Cardiac muscle cell (in vitro differentiated cells and primary cell): Measurements from ENCODE around the gene SHLD1. TPM values are rescaled to one million over a fixed set of nuclear protein-coding genes. Genes with fewer than 3 reads are reported as not detected.
"Not testable (repeated sequence)": the region's sequence is repeated elsewhere in the genome, so short reads cannot be mapped to it uniquely, and the experiment has no call there.

Experiments
- DNase-seq, 2 donors: peaks; one replicate each; pipeline versions ENCODE4 v3.0.0 to v3.0.0-alpha.2; 2010 to 2017; ENCODE audit warnings: low read depth in 1 of 2, low spot score in 1 of 2
- H3K27ac ChIP-seq: fragments of 200-600 bp; sonication (generic); 2 replicates; pipeline ENCODE4 v1.5.1; 2016
- H3K27me3 ChIP-seq: fragments of 200-600 bp; sonication (generic); 2 replicates; pipeline ENCODE4 v1.6.0; 2016; ENCODE audit warnings: control low read depth
- H3K36me3 ChIP-seq: fragments of 200-600 bp; sonication (generic); 2 replicates; pipeline ENCODE4 v1.5.1; 2016; ENCODE audit warnings: control low read depth
- H3K4me1 ChIP-seq: fragments of 200-600 bp; sonication (generic); 2 replicates; pipeline ENCODE4 v1.8.1; 2017; ENCODE audit warnings: low read depth, mild to moderate bottlenecking, mixed run types
- H3K4me3 ChIP-seq: fragments of 200-600 bp; sonication (generic); 2 replicates; pipeline ENCODE4 v1.5.1; 2016; ENCODE audit warnings: mild to moderate bottlenecking
- H3K9me3 ChIP-seq: fragments of 200-600 bp; sonication (generic); 2 replicates; pipeline ENCODE4 v1.5.1; 2017; ENCODE audit warnings: low read depth, mild to moderate bottlenecking, control low read depth
- polyA plus RNA-seq: library from polyadenylated mRNA; unstranded; fragments of >200 nt; fragmentation: Nextera tagmentation; extraction: Ambion mirVana; gene quantifications from 2 replicates; pipeline ENCODE4 v1.2.1, GENCODE V29; 2016
- total RNA-seq: library from RNA; depleted of rRNA; stranded (reverse); fragments of >200 nt; gene quantifications from 2 replicates; pipeline ENCODE4 v1.2.3, GENCODE V29; 2016
- TF ChIP-seq, protein P1 (sequence below): IDR thresholded peaks from 2 replicates; pipeline ENCODE4 v1.5.1; 2012; ENCODE audit warnings: low read depth, mild to moderate bottlenecking, low read length

Gene SHLD1
- total and polyA plus RNA-seq, 2 experiments from 2014 or later = 3.4 to 10.9 TPM

DNA sequence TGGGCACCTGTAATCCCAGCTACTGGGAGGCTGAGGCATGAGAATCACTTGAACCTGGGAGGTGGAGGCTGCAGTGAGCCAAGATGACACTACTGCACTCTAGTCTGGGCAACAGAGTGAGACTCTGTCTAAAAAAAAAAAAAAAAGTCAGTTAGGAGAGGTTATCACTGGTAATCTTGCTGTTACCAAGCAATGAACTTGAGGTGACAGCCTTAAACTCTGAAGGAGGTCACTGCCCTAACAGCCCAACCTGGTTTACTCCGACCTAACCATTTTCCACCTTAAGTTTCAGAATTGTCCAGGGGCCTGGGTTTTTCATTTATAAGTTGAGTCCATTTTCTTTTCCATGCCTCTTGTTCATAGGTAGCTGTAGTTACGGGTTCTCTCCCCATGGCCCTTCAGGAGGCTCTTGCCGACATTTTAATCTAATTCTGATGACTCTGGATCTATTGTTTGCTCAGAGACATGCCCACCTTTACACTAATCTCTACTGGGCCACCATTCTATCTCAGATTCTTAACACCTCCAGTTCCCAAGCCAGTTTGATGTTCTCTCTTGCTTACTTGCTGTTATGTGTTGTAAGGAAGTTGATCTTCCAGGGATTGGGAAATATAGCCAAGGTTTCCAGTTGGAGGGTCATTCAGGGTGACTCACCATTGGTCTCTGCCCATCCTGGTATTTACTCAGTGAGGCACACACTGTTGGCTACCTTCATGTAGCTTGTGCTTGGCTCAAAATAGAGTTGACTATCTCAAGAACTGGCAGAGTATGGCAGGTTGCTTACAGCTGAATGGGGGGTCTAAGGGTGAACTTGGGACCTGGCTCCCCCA, 29.1 kb downstream of the SHLD1 start:
- Histone ChIP-seq H3K9me3 (no peaks in the 10 kb centered on the region), H3K27me3 (no peaks in the 10 kb centered on the region), H3K36me3 (no peaks in the 10 kb centered on the region), H3K4me1 (no peaks in the 10 kb centered on the region), H3K27ac (no peak overlapping the region), H3K4me3 (no peak overlapping the region)
- TF ChIP-seq, protein P1, sequence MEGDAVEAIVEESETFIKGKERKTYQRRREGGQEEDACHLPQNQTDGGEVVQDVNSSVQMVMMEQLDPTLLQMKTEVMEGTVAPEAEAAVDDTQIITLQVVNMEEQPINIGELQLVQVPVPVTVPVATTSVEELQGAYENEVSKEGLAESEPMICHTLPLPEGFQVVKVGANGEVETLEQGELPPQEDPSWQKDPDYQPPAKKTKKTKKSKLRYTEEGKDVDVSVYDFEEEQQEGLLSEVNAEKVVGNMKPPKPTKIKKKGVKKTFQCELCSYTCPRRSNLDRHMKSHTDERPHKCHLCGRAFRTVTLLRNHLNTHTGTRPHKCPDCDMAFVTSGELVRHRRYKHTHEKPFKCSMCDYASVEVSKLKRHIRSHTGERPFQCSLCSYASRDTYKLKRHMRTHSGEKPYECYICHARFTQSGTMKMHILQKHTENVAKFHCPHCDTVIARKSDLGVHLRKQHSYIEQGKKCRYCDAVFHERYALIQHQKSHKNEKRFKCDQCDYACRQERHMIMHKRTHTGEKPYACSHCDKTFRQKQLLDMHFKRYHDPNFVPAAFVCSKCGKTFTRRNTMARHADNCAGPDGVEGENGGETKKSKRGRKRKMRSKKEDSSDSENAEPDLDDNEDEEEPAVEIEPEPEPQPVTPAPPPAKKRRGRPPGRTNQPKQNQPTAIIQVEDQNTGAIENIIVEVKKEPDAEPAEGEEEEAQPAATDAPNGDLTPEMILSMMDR = no peak
- DNase-seq = peak in 1 of 2 donors; percentile 73

GRCh38 chr20:5780846-5781217, 30.6 kb downstream of the SHLD1 start:
- no peak for DNase-seq
- H3K36me3 ChIP-seq = no peaks in the 10 kb centered on the region
- TF ChIP-seq, protein P1 = no peak
- H3K27ac ChIP-seq = no peak overlapping the region
- no peaks in the 10 kb centered on the region for H3K4me1 ChIP-seq
- H3K4me3 ChIP-seq = no peak overlapping the region
- H3K27me3 ChIP-seq = no peaks in the 10 kb centered on the region
- H3K9me3 ChIP-seq = no peaks in the 10 kb centered on the region

DNA sequence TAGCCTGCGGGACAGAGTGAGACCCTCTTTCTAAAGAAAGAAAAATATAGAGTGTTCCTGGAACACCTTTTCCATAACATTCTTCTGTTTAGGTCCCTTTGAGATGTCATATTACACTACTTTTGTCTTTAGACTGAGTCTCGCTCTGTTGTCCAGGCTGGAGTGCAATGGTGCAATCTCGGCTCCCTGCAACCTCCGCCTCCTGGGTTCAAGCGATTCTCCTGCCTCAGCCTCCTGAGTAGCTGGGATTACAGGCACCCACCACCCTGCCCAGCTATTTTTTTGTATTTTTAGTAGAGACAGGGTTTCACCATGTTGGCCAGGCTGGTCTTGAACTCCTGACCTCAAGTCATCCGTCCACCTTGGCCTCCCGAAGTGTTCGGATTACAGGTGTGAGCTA, 31.2 kb downstream of the SHLD1 start:
- H3K4me3 ChIP-seq, H3K27me3 ChIP-seq, H3K4me1 ChIP-seq, H3K36me3 ChIP-seq, DNase-seq, H3K9me3 ChIP-seq, H3K27ac ChIP-seq: not testable (repeated sequence)

DNA sequence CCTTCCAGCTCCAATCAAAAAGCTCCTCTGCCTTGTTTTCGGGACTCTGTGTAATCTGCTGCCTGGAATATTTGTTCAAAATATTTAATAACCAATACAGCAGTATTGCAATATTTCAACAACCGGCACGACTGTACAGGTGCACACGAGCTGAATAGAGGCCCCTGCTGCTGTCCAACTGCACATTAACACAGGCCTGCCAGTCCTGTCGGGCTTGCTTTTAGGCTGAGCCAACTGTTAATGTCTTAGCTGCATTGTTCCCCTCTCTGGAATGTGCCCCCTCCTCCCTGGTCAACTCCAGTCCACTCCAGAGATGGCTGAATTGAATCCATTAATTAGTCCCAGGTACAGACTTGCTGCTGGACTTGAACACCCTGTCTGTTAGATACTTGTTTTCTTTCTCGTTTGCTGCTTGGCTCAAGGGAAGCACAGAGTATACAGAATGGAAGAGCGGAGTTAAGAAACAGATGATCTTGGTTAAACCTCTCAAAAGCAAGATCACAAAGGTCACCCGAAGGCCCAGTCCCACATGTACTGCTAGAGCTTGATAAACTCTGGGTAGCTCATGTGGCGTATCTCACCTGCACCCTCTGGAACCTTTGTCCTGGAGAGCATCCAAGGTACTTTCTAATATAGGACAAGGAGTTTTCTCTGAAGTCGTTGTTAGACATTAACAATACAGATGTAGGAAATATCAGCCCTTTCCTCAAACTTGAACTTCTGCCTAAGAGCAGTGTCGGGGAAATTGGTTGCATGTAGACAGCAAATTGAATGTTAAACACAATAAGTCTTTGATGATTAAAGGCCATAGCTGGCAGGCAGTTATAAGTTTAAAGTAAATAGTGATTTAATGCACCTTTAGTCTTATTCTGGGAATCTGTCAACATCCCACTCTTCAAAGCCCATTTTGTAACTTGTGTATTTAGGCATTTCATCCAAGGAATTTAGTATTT, 31.9 kb downstream of the SHLD1 start:
- no peak overlapping the region for H3K4me3 ChIP-seq
- H3K9me3 ChIP-seq = no peaks in the 10 kb centered on the region
- H3K27ac ChIP-seq = no peak overlapping the region
- peak in 1 of 2 donors; percentile 57 for DNase-seq
- H3K4me1 ChIP-seq = no peaks in the 10 kb centered on the region
- TF ChIP-seq, protein P1 = no peak
- no peaks in the 10 kb centered on the region for H3K36me3 ChIP-seq
- no peaks in the 10 kb centered on the region for H3K27me3 ChIP-seq

DNA sequence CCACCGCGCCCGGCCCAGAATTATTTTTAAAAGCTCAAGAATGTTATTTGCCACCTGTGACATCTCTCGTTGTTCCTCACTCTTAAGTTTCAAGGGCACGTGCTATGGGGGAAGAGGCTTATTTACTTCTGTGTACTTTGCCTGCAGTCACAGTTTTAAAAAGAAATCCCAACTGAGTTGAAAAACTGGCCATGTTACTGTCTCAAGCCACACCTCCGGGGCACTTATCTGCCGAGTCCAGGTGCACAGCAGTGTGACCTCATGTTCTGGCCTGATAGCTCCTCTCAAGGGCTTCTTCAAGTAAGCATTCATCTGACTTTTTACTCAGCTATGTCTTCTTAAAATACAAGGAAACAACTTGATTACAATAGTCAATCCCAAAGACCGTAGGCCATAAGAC, 34.5 kb downstream of the SHLD1 start:
- Histone ChIP-seq H3K9me3 (no peaks in the 10 kb centered on the region), H3K27me3 (no peaks in the 10 kb centered on the region), H3K4me1 (no peaks in the 10 kb centered on the region), H3K36me3 (no peaks in the 10 kb centered on the region), H3K27ac (no peak overlapping the region), H3K4me3 (no peak overlapping the region)
- TF ChIP-seq, protein P1 = no peak
- DNase-seq = no peak
